ENCODE measurements around the gene TAC3. TPM values are rescaled to one million over a fixed set of nuclear protein-coding genes. Genes with fewer than 3 reads are reported as not detected.
"Not testable (repeated sequence)": the region's sequence is repeated elsewhere in the genome, so short reads cannot be mapped to it uniquely, and the experiment has no call there.

Gene TAC3
- total RNA-seq, 1 donor from 2014 or later: 1.3 TPM

DNA sequence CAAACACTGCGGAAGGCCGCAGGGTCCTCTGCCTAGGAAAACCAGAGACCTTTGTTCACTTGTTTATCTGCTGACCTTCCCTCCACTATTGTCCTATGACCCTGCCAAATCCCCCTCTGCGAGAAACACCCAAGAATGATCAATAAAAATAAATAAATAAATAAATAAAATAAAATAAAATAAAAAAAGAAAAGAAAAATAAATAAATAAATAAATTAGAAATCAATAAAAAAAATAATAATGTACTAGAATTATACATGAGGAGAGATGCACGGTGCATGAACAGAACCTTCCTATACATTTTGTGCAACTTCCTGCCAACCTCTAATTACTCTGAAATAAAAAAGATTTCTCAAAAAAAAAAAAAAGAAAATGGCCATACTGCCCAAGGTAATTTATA, 51.2 kb downstream of the TAC3 start:
- not testable (repeated sequence) for H3K27ac Mint-ChIP-seq (ENCODE audit: unreplicated experiment); H3K9ac ChIP-seq (ENCODE audit: low read length); FAIRE-seq; H3K4me3 ChIP-seq (ENCODE audit: insufficient read depth, low read depth, low read length); H3K36me3 Mint-ChIP-seq (ENCODE audit: low read depth, unreplicated experiment); H3K9me3 ChIP-seq (ENCODE audit: insufficient read depth, low read depth, low read length); H4K20me1 ChIP-seq (ENCODE audit: insufficient read depth, low read length); H3K79me2 ChIP-seq (ENCODE audit: insufficient read depth, low read length); H3K36me3 ChIP-seq (ENCODE audit: insufficient read depth, low read length); H3K4me2 ChIP-seq (ENCODE audit: low read length); H3K27ac ChIP-seq (ENCODE audit: low read depth, low read length); H3K4me1 ChIP-seq (ENCODE audit: insufficient read depth, low read length); H2AFZ ChIP-seq (ENCODE audit: low read depth, low read length); H3K27me3 ChIP-seq (ENCODE audit: insufficient read depth, low read length); H3K4me1 Mint-ChIP-seq (ENCODE audit: low read depth, unreplicated experiment); DNase-seq (ENCODE audit: low read depth); H3K4me3 Mint-ChIP-seq (ENCODE audit: unreplicated experiment)
- H3K27me3 Mint-ChIP-seq (ENCODE audit: low read depth, unreplicated experiment): peaks cover 28% of the 10 kb centered on the region
- peaks cover 27% of the 10 kb centered on the region for H3K9me3 Mint-ChIP-seq (ENCODE audit: unreplicated experiment)

DNA sequence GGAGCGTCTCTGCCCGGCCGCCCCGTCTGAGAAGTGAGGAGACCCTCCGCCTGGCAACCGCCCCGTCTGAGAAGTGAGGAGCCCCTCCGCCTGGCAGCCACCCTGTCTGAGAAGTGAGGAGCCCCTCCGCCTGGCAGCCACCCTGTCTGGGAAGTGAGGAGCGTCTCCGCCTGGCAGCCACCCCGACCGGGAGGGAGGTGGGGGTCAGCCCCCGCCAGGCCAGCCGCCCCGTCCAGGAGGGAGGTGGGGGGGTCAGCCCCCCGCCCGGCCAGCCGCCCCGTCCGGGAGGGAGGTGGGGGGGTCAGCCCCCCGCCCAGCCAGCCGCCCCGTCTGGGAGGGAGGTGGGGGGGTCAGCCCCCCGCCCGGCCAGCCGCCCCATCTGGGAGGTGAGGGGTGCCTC, 52.8 kb downstream of the TAC3 start:
- DNase-seq (ENCODE audit: low read depth); H3K36me3 ChIP-seq (ENCODE audit: insufficient read depth, low read length); H3K9ac ChIP-seq (ENCODE audit: low read length); H3K4me3 ChIP-seq (ENCODE audit: insufficient read depth, low read depth, low read length); H3K4me2 ChIP-seq (ENCODE audit: low read length); H3K79me2 ChIP-seq (ENCODE audit: insufficient read depth, low read length); H3K27me3 ChIP-seq (ENCODE audit: insufficient read depth, low read length); H3K36me3 Mint-ChIP-seq (ENCODE audit: low read depth, unreplicated experiment); FAIRE-seq; H2AFZ ChIP-seq (ENCODE audit: low read depth, low read length); H3K4me1 ChIP-seq (ENCODE audit: insufficient read depth, low read length); H3K9me3 ChIP-seq (ENCODE audit: insufficient read depth, low read depth, low read length); H3K27ac Mint-ChIP-seq (ENCODE audit: unreplicated experiment); H3K4me3 Mint-ChIP-seq (ENCODE audit: unreplicated experiment); H4K20me1 ChIP-seq (ENCODE audit: insufficient read depth, low read length); H3K27ac ChIP-seq (ENCODE audit: low read depth, low read length); H3K4me1 Mint-ChIP-seq (ENCODE audit: low read depth, unreplicated experiment): not testable (repeated sequence)
- peaks cover 28% of the 10 kb centered on the region for H3K9me3 Mint-ChIP-seq (ENCODE audit: unreplicated experiment)
- H3K27me3 Mint-ChIP-seq (ENCODE audit: low read depth, unreplicated experiment): peaks cover 28% of the 10 kb centered on the region

DNA sequence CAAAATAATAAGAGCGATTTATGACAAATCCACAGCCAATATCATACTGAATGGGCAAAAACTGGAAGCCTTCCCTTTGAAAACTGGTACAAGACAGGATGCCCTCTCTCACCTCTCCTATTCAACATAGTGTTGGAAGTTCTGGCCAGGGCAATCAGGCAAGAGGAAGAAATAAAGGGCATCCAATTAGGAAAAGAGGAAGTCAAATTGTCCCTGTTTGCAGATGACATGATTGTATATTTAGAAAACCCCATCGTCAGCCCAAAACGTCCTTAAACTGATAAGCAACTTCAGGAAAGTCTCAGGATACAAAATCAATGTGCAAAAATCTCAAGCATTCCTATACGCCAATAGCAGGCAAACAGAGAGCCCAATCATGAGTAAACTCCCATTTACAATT, 54.1 kb downstream of the TAC3 start:
- H2AFZ ChIP-seq (ENCODE audit: low read depth, low read length); H3K4me1 Mint-ChIP-seq (ENCODE audit: low read depth, unreplicated experiment); H3K79me2 ChIP-seq (ENCODE audit: insufficient read depth, low read length); H3K4me1 ChIP-seq (ENCODE audit: insufficient read depth, low read length); H3K4me3 Mint-ChIP-seq (ENCODE audit: unreplicated experiment); H4K20me1 ChIP-seq (ENCODE audit: insufficient read depth, low read length); H3K4me2 ChIP-seq (ENCODE audit: low read length); H3K27me3 ChIP-seq (ENCODE audit: insufficient read depth, low read length); DNase-seq (ENCODE audit: low read depth); H3K9me3 ChIP-seq (ENCODE audit: insufficient read depth, low read depth, low read length); H3K27ac Mint-ChIP-seq (ENCODE audit: unreplicated experiment); FAIRE-seq; H3K36me3 Mint-ChIP-seq (ENCODE audit: low read depth, unreplicated experiment); H3K27ac ChIP-seq (ENCODE audit: low read depth, low read length); H3K4me3 ChIP-seq (ENCODE audit: insufficient read depth, low read depth, low read length); H3K9ac ChIP-seq (ENCODE audit: low read length); H3K36me3 ChIP-seq (ENCODE audit: insufficient read depth, low read length): not testable (repeated sequence)
- H3K9me3 Mint-ChIP-seq (ENCODE audit: unreplicated experiment): peaks cover 28% of the 10 kb centered on the region
- peaks cover 38% of the 10 kb centered on the region for H3K27me3 Mint-ChIP-seq (ENCODE audit: low read depth, unreplicated experiment)

Other genes with a start within 250 kb of the TAC3 start
- gene SDR9C7, start 82.1 kb downstream of the TAC3 start, total RNA-seq: 0.17 TPM in 1 of 2 replicates, not detected in the other
- gene RDH16, start 58.9 kb downstream of the TAC3 start, total RNA-seq: 0.31 and 0.32 TPM in 2 replicates
- 8.4 and 9.8 TPM in 2 replicates for gene ZBTB39, start 10.0 kb downstream of the TAC3 start, total RNA-seq
- 0.34 TPM in 1 of 2 replicates, not detected in the other for gene MYO1A, start 33.6 kb upstream of the TAC3 start, total RNA-seq
- 9.4 and 10.6 TPM in 2 replicates for gene NEMP1, start 62.3 kb upstream of the TAC3 start, total RNA-seq
- 36.6 and 37.8 TPM in 2 replicates for gene NAB2, start 72.6 kb upstream of the TAC3 start, total RNA-seq
- 33.8 and 36.2 TPM in 2 replicates for gene STAT6, start 94.8 kb upstream of the TAC3 start, total RNA-seq
- gene LRP1, start 112.0 kb upstream of the TAC3 start, total RNA-seq: 369 and 397 TPM in 2 replicates
- not detected in 2 replicates for gene LRP1-AS, start 131.1 kb upstream of the TAC3 start, total RNA-seq
- gene NXPH4, start 200.3 kb upstream of the TAC3 start, total RNA-seq: 14.5 and 22.3 TPM in 2 replicates
- 197 and 217 TPM in 2 replicates for gene SHMT2, start 213.2 kb upstream of the TAC3 start, total RNA-seq
- gene STAC3, start 234.7 kb upstream of the TAC3 start, total RNA-seq: 0.75 and 0.82 TPM in 2 replicates